HG02571 (cell line): ENCODE data around the gene TSPAN5.
"Not testable (repeated sequence)": the region's sequence is repeated elsewhere in the genome, so short reads cannot be mapped to it uniquely, and the experiment has no call there.

Source experiments
- ATAC-seq: cut with Tn5 transposase; IDR thresholded peaks from one replicate; pipeline ENCODE4 v1.9.1; 2021; ENCODE audit warnings: mild to moderate bottlenecking, moderate library complexity; ENCODE audit not compliant: unreplicated experiment

The TSPAN5 gene

DNA sequence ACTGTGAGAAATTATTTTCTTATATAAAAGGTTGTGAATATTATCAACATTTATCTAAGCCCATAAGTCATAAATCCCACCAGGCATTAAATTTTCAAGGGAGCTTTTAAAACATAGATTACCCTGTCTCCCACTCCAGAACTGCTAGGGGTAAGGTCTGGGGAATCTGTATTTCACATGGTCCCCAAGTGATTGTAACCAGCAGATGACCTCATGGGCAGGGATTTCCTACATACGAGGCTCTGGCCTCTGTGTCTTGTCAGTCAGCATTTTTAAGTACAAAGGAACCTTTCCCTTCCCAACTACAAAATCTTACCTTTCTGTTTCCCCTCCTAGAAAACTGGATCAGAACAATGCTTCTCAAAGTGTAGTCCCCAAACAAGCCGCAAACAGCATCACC, 188.6 kb downstream of the TSPAN5 start:
- no peak for ATAC-seq

DNA sequence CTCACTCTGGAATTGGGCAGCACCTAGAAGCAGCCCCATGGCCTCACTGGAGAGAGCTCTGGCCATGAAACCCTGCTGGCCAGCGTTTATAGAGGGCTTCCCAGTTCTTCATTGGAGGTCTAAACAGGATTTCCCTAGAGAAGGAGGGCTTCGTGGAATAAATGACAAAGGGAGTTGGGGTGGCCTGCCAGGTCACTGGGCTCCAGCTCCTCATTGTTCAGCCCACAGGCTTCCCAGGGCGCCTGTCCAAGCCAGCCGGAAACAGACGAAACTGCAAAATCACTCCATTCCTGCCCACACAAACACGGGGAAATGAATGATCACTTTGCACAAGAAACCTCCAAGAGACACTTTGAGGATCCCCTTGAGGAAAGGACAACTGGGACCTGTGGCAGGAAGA, 189.7 kb downstream of the TSPAN5 start:
- no peak for ATAC-seq

DNA sequence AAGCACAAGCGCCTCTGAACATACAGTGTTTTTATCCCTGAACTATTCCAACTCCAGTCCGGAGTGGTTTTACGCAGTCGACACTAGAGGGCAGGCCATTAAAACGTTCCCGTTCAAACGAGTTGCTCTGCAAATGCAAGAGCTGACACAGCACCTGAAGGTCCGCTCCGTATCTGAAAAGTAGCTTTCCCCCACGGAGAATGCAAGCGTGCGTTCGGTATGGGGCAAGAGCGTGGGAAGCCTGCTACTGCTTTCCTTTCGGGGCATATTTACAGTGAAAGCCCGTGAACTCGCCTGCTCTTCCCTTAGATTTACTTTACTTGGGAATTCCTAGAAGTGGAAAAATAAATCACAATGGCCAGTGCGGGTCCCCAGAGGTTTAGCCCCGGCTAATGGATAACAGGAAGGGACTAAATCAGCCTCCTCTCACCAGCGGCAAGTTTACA, 190.8 kb downstream of the TSPAN5 start:
- peak; percentile 95 for ATAC-seq

DNA sequence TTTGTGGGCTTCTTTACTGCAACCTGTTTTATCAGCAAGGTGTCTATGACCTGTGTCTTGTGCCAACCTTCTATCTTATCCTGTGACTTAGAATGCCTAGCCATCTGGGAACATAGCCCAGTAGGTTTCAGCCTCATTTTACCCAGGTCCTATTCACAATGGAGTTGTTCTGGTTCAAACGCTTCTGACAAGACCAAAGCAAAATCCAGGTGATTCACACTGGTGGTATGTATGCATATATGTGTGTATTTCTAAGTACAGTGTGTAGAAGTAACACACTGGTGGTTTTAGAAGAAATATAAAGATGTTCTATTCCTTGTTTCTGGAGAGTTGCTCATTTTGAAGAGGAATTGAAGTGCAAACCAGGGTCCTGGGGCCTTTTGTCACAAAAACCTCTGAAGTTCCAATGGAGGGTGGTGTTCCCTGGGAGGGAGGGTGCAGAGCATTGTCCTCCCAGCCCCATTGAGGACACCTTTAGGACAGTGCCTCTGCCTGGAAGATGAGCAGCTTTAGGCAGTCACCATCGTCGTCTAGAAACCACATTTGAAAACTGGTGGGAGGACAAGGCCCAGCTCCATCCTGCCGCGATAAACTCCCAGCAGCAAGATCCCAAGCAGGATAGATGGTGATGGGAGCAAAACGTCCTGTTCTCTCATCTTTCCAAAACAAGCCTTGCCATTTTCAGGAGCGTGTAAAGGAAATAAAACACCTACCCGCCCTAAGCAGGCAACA, 191.4 kb downstream of the TSPAN5 start:
- ATAC-seq, result no peak

DNA sequence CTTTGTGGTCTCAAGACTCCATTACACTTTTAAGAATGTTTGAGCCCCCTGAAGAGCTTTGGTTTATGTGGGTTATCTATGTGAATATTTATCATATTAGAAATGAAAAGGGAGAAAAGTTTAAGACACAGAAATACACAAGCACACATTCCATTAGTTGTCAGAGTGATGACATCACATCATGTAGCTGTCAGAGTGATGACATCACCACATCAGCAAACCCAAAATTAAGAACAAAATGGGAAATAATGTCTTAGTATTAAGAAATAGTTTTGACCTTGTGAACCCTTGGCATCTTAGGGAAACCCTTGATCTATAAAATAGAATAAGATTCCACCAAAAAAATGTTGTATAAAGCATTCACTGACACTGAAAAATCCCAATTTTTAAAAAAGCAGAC, 195.9 kb downstream of the TSPAN5 start:
- ATAC-seq, result no peak

DNA sequence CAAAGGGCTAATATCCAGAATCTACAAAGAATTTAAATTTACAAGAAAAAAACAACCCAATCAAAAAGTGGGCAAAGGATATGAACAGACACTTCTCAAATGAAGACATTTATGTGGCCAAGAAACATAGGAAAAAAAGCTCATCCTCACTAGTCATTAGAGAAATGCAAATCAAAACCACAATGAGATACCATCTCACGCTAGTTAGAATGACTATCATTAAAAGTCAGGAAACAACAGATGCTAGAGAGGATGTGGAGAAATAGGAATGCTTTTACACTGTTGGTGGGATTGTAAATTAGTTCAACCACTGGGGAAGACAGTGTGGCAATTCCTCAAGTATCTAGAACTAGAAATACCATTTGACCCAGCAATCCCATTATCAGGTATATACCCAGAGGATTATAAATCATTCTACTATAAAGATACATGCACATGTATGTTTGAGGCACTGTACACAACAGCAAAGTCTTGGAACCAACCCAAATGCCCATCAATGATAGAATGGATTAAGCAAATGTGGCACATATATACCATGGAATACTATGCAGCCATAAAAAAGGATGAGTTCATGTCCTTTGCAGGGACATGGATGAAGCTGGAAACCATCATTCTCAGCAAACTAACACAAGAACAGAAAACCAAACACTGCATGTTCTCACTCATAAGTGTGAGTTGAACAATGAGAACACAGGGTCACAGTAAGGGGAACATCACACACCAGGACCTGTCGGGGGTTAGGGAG, 197.1 kb downstream of the TSPAN5 start:
- ATAC-seq, result not testable (repeated sequence)

DNA sequence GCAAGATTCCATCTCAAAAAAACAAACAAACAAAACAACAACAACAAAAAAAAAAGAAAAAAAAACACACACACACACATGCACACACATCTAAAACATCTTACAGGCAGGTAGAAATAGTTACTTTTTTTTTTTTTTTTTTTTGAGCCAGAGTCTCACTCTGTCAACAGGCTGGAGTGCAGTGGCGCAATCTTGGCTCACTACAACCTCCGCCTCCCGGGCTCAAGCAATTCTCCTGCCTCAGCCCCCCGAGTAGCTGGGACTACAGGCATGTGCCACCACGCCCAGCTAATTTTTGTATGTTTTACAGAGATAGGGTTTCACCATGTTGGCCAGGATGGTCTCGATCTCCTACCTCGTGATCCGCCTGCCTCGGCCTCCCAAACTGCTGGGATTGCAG, 201.0 kb downstream of the TSPAN5 start:
- ATAC-seq, result not testable (repeated sequence)

DNA sequence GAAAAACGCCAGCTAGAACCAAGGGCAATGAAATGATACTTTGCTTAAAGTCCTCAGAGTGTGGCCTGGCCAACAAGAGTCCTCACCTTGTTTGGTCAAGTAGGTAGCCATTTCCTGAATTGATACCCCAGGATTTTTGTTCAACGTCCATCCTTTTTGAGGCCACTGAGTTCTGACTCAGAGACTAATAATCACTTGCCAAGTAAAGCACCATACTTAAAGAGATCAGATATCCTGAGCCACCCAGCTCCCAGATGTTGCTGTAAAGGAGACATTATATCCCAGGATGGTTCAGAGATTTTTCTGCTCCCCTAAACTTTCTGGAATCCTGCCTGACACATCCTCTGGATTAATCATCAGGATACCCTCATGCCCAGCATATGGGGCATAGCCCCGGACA, 206.3 kb downstream of the TSPAN5 start:
- no peak for ATAC-seq

DNA sequence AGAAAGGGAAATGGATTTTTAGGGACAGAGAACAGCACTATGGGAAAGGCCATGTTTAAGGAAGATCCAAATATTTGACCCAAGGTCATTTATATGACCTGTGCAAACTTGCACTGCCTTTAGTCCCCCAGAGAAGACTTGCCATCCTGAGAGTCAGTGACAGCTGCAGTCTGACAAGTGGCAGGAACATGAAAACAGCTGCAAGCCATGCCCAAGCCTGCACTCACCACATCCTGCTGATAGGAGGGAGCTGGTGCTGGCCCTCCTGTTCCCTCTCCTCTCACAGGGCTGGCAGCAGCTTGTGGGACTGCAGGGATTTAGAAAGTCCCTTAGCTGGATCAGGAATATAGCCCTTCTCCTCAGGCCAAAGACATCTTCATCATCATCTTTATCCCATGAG, 209.5 kb downstream of the TSPAN5 start:
- ATAC-seq, result no peak

DNA sequence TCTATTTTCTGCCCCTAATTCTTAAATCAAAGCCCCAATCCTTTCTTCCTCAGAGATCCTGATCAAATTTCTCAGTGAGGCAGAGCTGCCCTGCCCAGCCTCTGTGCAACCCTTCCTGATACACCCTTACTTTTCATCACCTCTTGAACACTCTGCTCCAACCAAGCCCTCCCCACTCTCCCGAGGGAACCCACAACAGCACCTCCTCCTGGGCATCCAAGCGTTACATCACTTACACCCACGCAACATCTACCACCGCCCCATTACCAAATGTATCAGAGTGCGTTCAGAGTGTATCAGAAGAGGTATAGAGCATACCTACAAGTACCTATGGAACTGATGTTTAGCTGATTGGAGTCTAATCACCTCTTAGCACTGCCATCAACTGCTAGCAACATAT, 210.8 kb downstream of the TSPAN5 start:
- ATAC-seq, result no peak

DNA sequence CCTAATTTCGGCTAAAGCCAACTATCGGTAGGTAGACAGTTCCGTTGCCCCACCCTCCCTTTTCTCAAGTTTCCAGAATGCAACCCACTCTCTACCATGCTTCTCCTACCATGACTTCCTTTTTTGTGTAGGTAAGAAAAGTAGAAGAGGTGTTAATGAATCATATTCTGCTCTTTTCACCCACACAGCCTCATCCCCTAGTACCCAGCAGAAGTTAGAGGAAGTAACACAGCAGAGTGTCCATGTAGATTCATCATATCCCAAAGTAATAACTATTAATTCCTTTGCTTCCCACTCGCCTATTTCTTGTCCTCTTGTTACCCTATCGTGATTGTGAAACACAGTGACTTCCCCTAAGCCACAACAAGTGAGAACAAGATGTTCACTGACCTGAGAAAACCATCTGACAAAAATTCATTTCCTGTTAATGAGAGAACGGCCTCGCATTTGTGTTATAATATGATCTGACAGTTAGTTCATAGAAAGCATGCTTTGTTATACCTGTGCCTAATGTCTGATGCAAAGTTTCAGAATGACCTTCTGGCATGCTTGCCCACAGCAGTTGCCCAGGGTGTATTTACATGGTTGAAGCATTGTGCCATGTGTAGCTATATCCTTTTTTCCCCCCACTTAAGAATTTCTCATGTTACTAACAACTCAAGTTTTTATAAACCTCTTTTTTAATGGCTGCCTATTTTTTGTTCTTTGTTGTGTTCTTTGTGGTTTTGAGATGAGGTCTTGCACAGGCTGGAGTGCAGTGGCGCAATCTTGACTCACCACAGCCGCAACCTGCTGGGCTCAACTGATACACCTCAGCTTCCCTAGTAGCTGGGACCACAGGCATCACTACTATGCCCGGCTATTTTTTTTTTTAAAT, 211.7 kb downstream of the TSPAN5 start:
- peak; percentile 69 for ATAC-seq

DNA sequence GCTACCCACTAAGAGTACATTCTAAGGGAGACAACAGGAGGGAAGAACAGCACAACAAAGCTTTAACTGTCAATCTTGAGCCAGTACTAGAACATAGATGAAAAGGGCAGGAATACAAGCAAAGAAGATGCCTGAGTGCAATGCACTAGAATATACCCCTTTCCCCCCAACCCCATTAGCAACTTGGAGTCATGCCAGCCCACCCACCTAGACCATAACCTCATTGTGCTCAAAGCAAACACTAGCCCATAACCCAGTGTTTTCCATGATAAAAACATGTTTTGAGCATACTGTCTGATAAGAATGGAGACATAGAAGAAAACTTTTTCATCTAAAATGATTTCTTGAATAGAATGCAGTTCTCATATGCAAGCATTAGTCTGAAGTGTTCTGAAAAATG, 214.0 kb downstream of the TSPAN5 start:
- ATAC-seq, result no peak

DNA sequence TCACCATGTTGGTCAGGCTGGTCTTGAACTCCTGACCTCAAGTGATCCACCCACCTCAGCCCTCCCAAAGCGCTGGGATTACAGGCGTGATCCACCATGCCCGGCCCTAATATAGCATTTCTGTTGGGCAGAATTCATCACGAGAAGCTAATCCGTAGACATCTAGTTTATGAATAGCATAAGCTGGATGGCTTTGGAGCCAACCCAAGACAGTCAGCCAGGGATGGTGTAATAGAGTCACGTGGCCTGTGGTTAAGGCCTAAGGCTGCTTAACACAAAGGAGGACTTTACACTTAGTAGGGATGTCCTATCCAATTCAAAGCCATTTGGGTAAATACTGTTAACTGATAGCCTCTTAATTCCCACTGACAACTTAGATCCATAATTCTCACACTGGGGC, 223.6 kb downstream of the TSPAN5 start:
- ATAC-seq, result no peak

DNA sequence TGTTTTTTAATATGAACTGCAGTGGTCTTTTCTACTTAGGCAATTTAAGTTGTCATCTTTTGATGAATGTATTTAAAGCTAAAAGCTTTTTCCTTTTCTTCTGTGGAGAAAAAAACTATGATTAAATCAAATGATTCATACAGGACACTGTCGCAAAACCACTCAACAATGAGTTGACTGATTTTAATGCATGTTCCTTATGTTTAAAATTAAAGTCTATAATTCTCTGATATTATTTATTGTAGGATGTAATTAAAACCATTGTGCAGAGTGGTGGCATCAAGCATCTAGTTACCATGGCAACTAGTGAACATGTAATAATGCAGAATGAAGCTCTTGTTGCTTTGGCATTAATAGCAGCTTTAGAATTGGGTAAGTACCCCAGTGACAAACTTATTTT, 224.7 kb downstream of the TSPAN5 start:
- no peak for ATAC-seq

DNA sequence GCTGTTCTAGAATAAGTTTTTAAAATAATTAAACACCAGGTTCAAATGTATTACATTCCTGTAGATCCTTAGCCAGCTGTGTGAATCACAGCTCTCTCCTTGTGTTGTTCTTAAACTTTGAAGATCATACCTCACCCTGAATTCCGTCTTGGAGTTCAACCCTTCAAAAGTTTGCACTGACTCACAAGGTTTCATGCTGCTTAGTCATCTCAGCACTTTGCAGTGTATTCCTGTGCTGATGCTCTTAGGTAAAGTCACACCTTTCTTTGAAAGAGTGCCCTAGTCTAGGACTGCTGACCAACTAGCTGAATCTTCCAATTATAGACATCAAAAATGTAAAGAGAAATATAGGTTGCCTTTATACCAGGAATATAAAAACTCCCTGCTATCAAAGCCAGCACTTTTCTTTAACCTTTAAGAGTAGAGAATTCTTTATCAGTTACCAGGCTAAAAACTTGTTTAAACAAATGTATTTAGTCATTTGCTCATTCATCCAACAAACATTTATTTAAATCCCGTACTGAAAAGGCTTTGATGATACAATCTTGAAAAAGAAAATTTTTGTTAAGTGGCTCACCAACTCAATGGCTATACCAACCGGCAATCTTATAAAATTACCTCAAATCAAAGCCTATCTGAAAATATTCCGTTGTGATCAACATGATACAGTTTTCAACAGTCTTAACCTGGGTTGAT, 227.6 kb downstream of the TSPAN5 start:
- no peak for ATAC-seq

DNA sequence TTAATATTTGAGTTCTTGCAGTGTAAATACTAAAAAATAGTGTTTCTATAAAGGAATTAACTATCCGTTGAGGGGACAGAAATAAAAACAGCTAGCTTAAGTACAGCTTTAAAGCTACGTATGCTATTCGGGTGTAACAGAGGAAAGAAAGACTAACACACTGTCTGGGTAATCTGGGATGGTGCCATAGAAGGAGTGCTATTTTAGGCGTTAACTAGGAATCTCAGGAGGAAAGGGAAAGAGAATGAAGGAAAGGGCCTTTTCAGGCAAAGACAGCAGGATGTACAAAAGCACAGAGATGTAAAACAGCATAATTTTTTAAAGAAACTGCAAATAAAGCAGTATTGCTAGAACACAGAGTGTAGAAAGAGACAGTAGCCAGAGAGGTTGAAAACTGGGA, 235.4 kb downstream of the TSPAN5 start:
- no peak for ATAC-seq

DNA sequence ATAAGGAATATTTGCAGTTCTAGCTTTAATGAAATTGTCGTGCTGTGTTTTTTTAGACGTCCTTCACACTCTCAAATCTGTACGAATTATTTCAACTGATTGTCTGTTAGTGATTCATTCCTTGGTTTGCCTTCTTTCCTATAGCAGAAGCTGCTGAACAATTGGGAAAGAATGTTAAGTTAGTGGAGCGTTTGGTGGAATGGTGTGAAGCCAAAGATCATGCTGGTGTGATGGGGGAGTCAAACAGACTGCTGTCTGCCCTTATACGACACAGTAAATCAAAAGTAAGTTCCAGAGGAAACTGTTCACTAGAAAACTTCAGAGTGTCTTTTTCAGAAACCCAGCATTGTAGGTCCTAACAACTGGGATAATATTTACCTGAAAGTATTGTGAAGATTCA, 237.3 kb downstream of the TSPAN5 start:
- no peak for ATAC-seq
